HepG2 (cell line): Measurements from ENCODE around the gene LGALS13. TPM values are rescaled to one million over a fixed set of nuclear protein-coding genes. Genes with fewer than 3 reads are reported as not detected.

ENCODE experiments used
- ATAC-seq: fragments of 200-7000 bp; cut with Tn5 transposase; 3 replicates; pipeline ENCODE4 v1.9.1; 2020; ENCODE audit warnings: mild to moderate bottlenecking, moderate library complexity
- BruUV-seq: library from RNA; stranded (reverse); fragments of 400-500 nt; replicated peaks from 2 replicates; lab custom pipeline; 2021; lab: Mats Ljungman, UMichigan
- CTCF ChIA-PET: fragments of 300-600 bp; formaldehyde crosslinking; extraction: SDS; loops from one replicate; lab custom pipeline; 2021; ENCODE audit warnings: low total read pairs, inconsistent platforms, low intra/inter-chr PET ratio; lab: Yijun Ruan, JAX
- POLR2A ChIA-PET: fragments of 350-600 bp; sonication (Branson Sonifier 250); formaldehyde crosslinking; loops from one replicate; lab custom pipeline; 2020; ENCODE audit warnings: antibody characterized with exemption, inconsistent platforms; lab: Yijun Ruan, JAX
- DNase-seq: peaks from one replicate; pipeline ENCODE4 v3.0.0-alpha.2; 2015; ENCODE audit warnings: low spot score
- FAIRE-seq: peaks from 3 replicates; lab custom pipeline; 2011; peaks lifted over from hg19 to GRCh38; lab: Jason Lieb, UNC
- H2AFZ ChIP-seq: one replicate; pipeline ENCODE4 v1.6.1; 2011; ENCODE audit warnings: low read length, inconsistent platforms
- H3K27ac ChIP-seq: fragments of 300-600 bp; 3 replicates; pipeline ENCODE4 v1.8.0; 2011; ENCODE audit warnings: mixed run types, mild to moderate bottlenecking, mixed read lengths, low read length, inconsistent platforms; ENCODE audit not compliant: insufficient read depth; ENCODE audit errors: extremely low read length
- H3K27me3 ChIP-seq, 2 experiments: fragments of 200-600 bp in 1 of 2; 2 replicates in 1 of 2; 3 replicates in 1 of 2; pipeline versions ENCODE4 v1.6.0 to v1.8.0; 2011; ENCODE audit warnings: low read length in 2 of 2, mild to moderate bottlenecking in 2 of 2, moderate library complexity in 2 of 2, inconsistent platforms in 1 of 2; ENCODE audit not compliant: insufficient read depth in 2 of 2, control insufficient read depth in 1 of 2
- H3K36me3 ChIP-seq, 2 experiments: fragments of 200-600 bp in 1 of 2; replicated peaks in 1 of 2; 2 replicates in 1 of 2; 3 replicates in 1 of 2; pipeline versions ENCODE4 v1.5.1 to v1.8.0; 2011; ENCODE audit warnings: low read length in 2 of 2, inconsistent platforms in 1 of 2; ENCODE audit not compliant: insufficient read depth in 2 of 2, control insufficient read depth in 1 of 2
- H3K4me1 ChIP-seq: 2 replicates; pipeline ENCODE4 v1.5.1; 2012; ENCODE audit warnings: low read length, inconsistent platforms; ENCODE audit not compliant: insufficient read depth
- H3K4me2 ChIP-seq: 2 replicates; pipeline ENCODE4 v1.6.0; 2011; ENCODE audit warnings: low read depth, low read length, inconsistent platforms
- H3K4me3 ChIP-seq, 3 experiments: fragments of 200-600 bp in 1 of 3; sonication (generic), shearing (Covaris generic) in 1 of 3; replicated peaks in 1 of 3; 2 replicates each; pipeline ENCODE4 v1.5.1; 2011 to 2016; ENCODE audit warnings: low read length in 3 of 3, inconsistent platforms in 2 of 3, low read depth in 2 of 3, mild to moderate bottlenecking in 2 of 3, control low read depth in 1 of 3, mixed read lengths in 1 of 3; ENCODE audit not compliant: insufficient read depth in 1 of 3
- H3K79me2 ChIP-seq: one replicate; pipeline ENCODE4 v1.6.1; 2011; ENCODE audit warnings: low read length, inconsistent platforms; ENCODE audit not compliant: insufficient read depth
- H3K9ac ChIP-seq: 2 replicates; pipeline ENCODE4 v1.6.0; 2011; ENCODE audit warnings: mild to moderate bottlenecking, low read depth, low read length, inconsistent platforms; ENCODE audit not compliant: insufficient read depth
- H3K9me3 ChIP-seq: 2 replicates; pipeline ENCODE4 v1.5.1; 2012; ENCODE audit warnings: mild to moderate bottlenecking, low read length
- H4K20me1 ChIP-seq: 2 replicates; pipeline ENCODE4 v1.6.0; 2011; ENCODE audit warnings: inconsistent platforms, mild to moderate bottlenecking, low read length, moderate library complexity; ENCODE audit not compliant: insufficient read depth
- DDIT3 ChIP-seq: sonication (generic); formaldehyde crosslinking; IDR thresholded peaks from 2 replicates; pipeline ENCODE4 v1.4.0; 2020; ENCODE audit warnings: mild to moderate bottlenecking, missing genetic modification reagents
- HOXD1 ChIP-seq: sonication (generic); formaldehyde crosslinking; IDR thresholded peaks from 2 replicates; pipeline ENCODE4 v1.5.0; 2020; ENCODE audit warnings: missing genetic modification reagents
- JUNB ChIP-seq: sonication (generic); formaldehyde crosslinking; IDR thresholded peaks from 2 replicates; pipeline ENCODE4 v1.8.0; 2022; ENCODE audit warnings: missing genetic modification reagents, mild to moderate bottlenecking, borderline replicate concordance
- KAT7 ChIP-seq: IDR thresholded peaks from 2 replicates; pipeline ENCODE4 v1.6.1; 2018; ENCODE audit warnings: borderline replicate concordance, missing compliant biosample characterization
- MAFK ChIP-seq, 2 experiments: IDR thresholded peaks in 1 of 2; conservative IDR thresholded peaks in 1 of 2; 2 replicates each; pipeline ENCODE4 v1.6.1; 2011; ENCODE audit warnings: improper control_type of control experiment in 2 of 2, low read length in 2 of 2
- MIER2 ChIP-seq: IDR thresholded peaks from 2 replicates; pipeline ENCODE4 v1.6.1; 2016; ENCODE audit warnings: missing biosample characterization, missing genetic modification reagents
- NONO ChIP-seq, 2 experiments: fragments of 450-650 bp in 1 of 2; sonication (generic) in 1 of 2; formaldehyde crosslinking in 1 of 2; IDR thresholded peaks in 1 of 2; conservative IDR thresholded peaks in 1 of 2; 2 replicates each; pipeline versions ENCODE4 v1.6.1 to v1.8.0; 2017 to 2022; ENCODE audit warnings: mild to moderate bottlenecking in 1 of 2, missing genetic modification reagents in 1 of 2, moderate library complexity in 1 of 2
- PCBP1 ChIP-seq: fragments of 200-400 bp; formaldehyde crosslinking; IDR thresholded peaks from 2 replicates; pipeline ENCODE4 v1.6.1; 2017; ENCODE audit warnings: mild to moderate bottlenecking, low read depth, low read length, borderline replicate concordance
- RCOR2 ChIP-seq: IDR thresholded peaks from 2 replicates; pipeline ENCODE4 v1.6.1; 2016; ENCODE audit warnings: missing biosample characterization, missing genetic modification reagents
- ZBTB14 ChIP-seq: sonication (generic); formaldehyde crosslinking; IDR thresholded peaks from 2 replicates; pipeline ENCODE4 v1.4.0; 2020; ENCODE audit warnings: missing genetic modification reagents
- ZNF644 ChIP-seq: IDR thresholded peaks from 2 replicates; pipeline ENCODE4 v1.6.1; 2016; ENCODE audit warnings: low read depth
- ZNF878 ChIP-seq: sonication (generic); formaldehyde crosslinking; IDR thresholded peaks from 2 replicates; pipeline ENCODE4 v1.8.1; 2023; ENCODE audit warnings: mild to moderate bottlenecking, missing genetic modification reagents, moderate library complexity
- WGBS: methylation state at CpG from one replicate; pipeline ENCODE4 v1.1.6; 2017; ENCODE audit warnings: low lambda C conversion rate; 5-methylcytosine and 5-hydroxymethylcytosine counted together
- in situ Hi-C: cut with HindIII; loops from 2 replicates; pipeline ENCODE4 v1.10.0; 2017; ENCODE audit warnings: low pct_unique_long_range_greater_than_20kb; ENCODE audit not compliant: extremely low pct_ligation_motif_present
- intact Hi-C: fragments of 100-400 bp; cut with micrococcal nuclease; formaldehyde crosslinking; loops from one replicate; pipeline ENCODE4 v1.10.0; 2022; ENCODE audit not compliant: unreplicated experiment
- polyA plus RNA-seq, 8 experiments: library from polyadenylated mRNA; depleted of rRNA in 3 of 8; stranded (reverse) in 7 of 8; unstranded in 1 of 8; fragments of >200 nt; fragmentation: Illumina TruSeq in 4 of 8; extraction: Trizol in 4 of 8; gene quantifications; 2 replicates each; pipeline versions ENCODE4 v1.2.1 to v1.2.3, GENCODE V29; 2011 to 2016; ENCODE audit warnings: low read depth in 4 of 8, missing spikeins in 1 of 8, mixed read lengths in 1 of 8; ENCODE audit not compliant: insufficient read depth in 1 of 8
- total RNA-seq, 5 experiments: library from RNA; depleted of rRNA; stranded (reverse); fragments of >200 nt; fragmentation: Illumina TruSeq; extraction: Trizol; gene quantifications; 2 replicates each; pipeline ENCODE4 v1.2.3, GENCODE V29; 2016; ENCODE audit warnings: low read depth in 1 of 5
- TF ChIP-seq, protein P1 (sequence below): sonication (generic); formaldehyde crosslinking; IDR thresholded peaks from 2 replicates; pipeline ENCODE4 v1.8.1; 2022; ENCODE audit warnings: low read depth, mild to moderate bottlenecking, missing genetic modification reagents
- TF ChIP-seq, protein P2 (sequence below), 2 experiments: IDR thresholded peaks; 2 replicates each; pipeline ENCODE4 v1.6.1; 2011 to 2012; ENCODE audit warnings: low read length in 2 of 2, borderline replicate concordance in 1 of 2, low read depth in 1 of 2, mild to moderate bottlenecking in 1 of 2, moderate library complexity in 1 of 2

The LGALS13 gene
- total and polyA plus RNA-seq, 2 of the 13 experiments (the other 11 are each of a cell fraction or from before 2014, with no cell fraction given), result not detected

DNA sequence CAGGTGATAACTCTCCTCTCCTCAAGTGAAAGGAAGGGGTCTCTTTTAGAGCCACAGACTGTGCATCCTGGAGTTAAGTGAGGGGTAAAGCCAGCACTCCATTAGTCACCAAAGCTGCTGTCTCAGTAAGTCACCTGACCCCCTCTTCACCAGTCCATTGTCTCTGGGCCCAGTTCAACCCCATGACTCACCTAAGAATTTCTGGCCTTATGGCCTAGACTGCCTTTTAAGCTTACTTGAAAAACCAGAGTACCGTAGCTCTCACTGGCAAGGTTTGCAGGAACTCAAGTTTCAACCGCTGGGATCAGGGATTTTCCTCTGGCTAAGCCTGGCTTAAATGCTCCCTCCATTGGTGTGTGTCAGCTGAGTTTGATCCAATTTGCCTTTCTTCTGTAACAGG is 38.9 kb upstream of the LGALS13 start (continued):
- TF ChIP-seq NONO (IDR thresholded peaks at IDR 0.05) (no peak), NONO (CRISPR knock-in tag; conservative IDR thresholded peaks at IDR 0.05) (no peak), HOXD1 (CRISPR knock-in tag) (no peak), KAT7 (CRISPR knock-in tag) (no peak), JUNB (CRISPR knock-in tag) (no peak), MAFK (conservative IDR thresholded peaks at IDR 0.05 in 1 of 2, IDR thresholded peaks at IDR 0.05 in 1 of 2; ENCODE audit: low read length in 2 of 2) (no peak), RCOR2 (CRISPR knock-in tag) (no peak), ZBTB14 (CRISPR knock-in tag) (no peak), ZNF644 (CRISPR knock-in tag) (no peak)
- TF ChIP-seq, protein P1, sequence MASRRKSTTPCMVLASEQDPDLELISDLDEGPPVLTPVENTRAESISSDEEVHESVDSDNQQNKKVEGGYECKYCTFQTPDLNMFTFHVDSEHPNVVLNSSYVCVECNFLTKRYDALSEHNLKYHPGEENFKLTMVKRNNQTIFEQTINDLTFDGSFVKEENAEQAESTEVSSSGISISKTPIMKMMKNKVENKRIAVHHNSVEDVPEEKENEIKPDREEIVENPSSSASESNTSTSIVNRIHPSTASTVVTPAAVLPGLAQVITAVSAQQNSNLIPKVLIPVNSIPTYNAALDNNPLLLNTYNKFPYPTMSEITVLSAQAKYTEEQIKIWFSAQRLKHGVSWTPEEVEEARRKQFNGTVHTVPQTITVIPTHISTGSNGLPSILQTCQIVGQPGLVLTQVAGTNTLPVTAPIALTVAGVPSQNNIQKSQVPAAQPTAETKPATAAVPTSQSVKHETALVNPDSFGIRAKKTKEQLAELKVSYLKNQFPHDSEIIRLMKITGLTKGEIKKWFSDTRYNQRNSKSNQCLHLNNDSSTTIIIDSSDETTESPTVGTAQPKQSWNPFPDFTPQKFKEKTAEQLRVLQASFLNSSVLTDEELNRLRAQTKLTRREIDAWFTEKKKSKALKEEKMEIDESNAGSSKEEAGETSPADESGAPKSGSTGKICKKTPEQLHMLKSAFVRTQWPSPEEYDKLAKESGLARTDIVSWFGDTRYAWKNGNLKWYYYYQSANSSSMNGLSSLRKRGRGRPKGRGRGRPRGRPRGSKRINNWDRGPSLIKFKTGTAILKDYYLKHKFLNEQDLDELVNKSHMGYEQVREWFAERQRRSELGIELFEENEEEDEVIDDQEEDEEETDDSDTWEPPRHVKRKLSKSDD (CRISPR knock-in tag), result no peak

DNA sequence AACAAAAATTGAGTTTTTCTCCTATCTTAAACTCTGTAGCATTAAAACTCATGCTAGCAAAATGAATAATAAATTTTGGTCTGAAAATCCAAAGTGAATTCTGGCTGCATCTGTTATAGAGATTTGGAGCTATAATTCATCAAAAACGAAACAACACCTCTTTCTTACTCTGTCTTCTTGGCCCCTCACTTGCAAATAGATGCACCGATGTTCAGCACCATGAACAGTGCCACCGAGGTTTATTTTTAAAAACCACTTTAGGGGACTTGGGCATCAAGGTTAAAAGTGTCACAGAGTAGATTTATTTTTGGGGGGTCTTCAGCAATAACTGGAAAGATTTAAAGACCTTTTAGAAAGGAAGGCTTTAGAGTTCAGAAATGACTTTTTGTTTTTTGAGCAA is 36.3 kb upstream of the LGALS13 start:
- TF ChIP-seq MIER2 (CRISPR knock-in tag) (peak; percentile 47; the same call in 1 of the 2 replicates), PCBP1 (no peak), DDIT3 (no peak), ZNF878 (CRISPR knock-in tag) (no peak)
- TF ChIP-seq, protein P2, sequence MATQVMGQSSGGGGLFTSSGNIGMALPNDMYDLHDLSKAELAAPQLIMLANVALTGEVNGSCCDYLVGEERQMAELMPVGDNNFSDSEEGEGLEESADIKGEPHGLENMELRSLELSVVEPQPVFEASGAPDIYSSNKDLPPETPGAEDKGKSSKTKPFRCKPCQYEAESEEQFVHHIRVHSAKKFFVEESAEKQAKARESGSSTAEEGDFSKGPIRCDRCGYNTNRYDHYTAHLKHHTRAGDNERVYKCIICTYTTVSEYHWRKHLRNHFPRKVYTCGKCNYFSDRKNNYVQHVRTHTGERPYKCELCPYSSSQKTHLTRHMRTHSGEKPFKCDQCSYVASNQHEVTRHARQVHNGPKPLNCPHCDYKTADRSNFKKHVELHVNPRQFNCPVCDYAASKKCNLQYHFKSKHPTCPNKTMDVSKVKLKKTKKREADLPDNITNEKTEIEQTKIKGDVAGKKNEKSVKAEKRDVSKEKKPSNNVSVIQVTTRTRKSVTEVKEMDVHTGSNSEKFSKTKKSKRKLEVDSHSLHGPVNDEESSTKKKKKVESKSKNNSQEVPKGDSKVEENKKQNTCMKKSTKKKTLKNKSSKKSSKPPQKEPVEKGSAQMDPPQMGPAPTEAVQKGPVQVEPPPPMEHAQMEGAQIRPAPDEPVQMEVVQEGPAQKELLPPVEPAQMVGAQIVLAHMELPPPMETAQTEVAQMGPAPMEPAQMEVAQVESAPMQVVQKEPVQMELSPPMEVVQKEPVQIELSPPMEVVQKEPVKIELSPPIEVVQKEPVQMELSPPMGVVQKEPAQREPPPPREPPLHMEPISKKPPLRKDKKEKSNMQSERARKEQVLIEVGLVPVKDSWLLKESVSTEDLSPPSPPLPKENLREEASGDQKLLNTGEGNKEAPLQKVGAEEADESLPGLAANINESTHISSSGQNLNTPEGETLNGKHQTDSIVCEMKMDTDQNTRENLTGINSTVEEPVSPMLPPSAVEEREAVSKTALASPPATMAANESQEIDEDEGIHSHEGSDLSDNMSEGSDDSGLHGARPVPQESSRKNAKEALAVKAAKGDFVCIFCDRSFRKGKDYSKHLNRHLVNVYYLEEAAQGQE (IDR thresholded peaks at IDR 0.05; ENCODE audit: borderline replicate concordance in 1 of 2, low read depth in 1 of 2, low read length in 2 of 2), result peak; percentile 15 to 88
- Histone ChIP-seq H3K27me3 (no peaks in the 10 kb centered on the region), H3K9me3 (no peaks in the 10 kb centered on the region), H4K20me1 (no peaks in the 10 kb centered on the region), H3K4me1 (no peaks in the 10 kb centered on the region), H3K9ac (no peak overlapping the region), H3K27ac (no peak overlapping the region), H3K4me3 (no peak overlapping the region), H3K36me3 (no peaks in the 10 kb centered on the region), H3K79me2 (no peaks in the 10 kb centered on the region), H3K4me2 (no peak overlapping the region), H2AFZ (no peak overlapping the region)
- FAIRE-seq, result no peak
- WGBS, result 0% methylated on average over 3 of the region's 3 CpGs
- no TSS peak for BruUV-seq
- ChIA-PET CTCF (no interaction called here), POLR2A (no interaction called here)
- no peak for DNase-seq
- in situ Hi-C loops, result no loop called here
- intact Hi-C loops, result no loop called here
- no peak for ATAC-seq
